GM12878 (cell line): ENCODE measurements around the gene GJA4. TPM values are rescaled to one million over a fixed set of nuclear protein-coding genes. Genes with fewer than 3 reads are reported as not detected.
"Not testable (repeated sequence)": the region's sequence is repeated elsewhere in the genome, so short reads cannot be mapped to it uniquely, and the experiment has no call there.

ENCODE experiments used
- ATAC-seq: fragments of 200-7000 bp; cut with Tn5 transposase; 3 replicates; pipeline ENCODE4 v1.9.1; 2020; ENCODE audit warnings: mild to moderate bottlenecking, moderate library complexity
- BruUV-seq: library from RNA; stranded (reverse); fragments of 400-500 nt; replicated peaks from 2 replicates; lab custom pipeline; 2021; lab: Mats Ljungman, UMichigan
- CTCF ChIA-PET: fragments of 300-600 bp; sonication (Branson Sonifier 250); formaldehyde crosslinking; extraction: SDS; loops from one replicate; lab custom pipeline; 2021; ENCODE audit warnings: inconsistent platforms; lab: Yijun Ruan, JAX
- POLR2A ChIA-PET: fragments of 350-600 bp; formaldehyde crosslinking; extraction: SDS; loops from one replicate; lab custom pipeline; 2021; ENCODE audit warnings: inconsistent platforms; lab: Charles Lee
- RAD21 ChIA-PET: fragments of 300-600 bp; sonication (Branson Sonifier 250); formaldehyde crosslinking; loops from one replicate; lab custom pipeline; 2023; ENCODE audit warnings: antibody characterized with exemption; ENCODE audit not compliant: unreplicated experiment; lab: Charles Lee
- SMC1A ChIA-PET: fragments of 300-600 bp; sonication (Branson Sonifier 250); formaldehyde crosslinking; loops from one replicate; lab custom pipeline; 2023; ENCODE audit not compliant: unreplicated experiment, uncharacterized antibody; lab: Charles Lee
- DNase-seq: peaks from one replicate; pipeline ENCODE4 v3.0.0-alpha.2; 2011; ENCODE audit warnings: low read depth, low spot score
- FAIRE-seq: peaks from 3 replicates; lab custom pipeline; 2011; peaks lifted over from hg19 to GRCh38; lab: Jason Lieb, UNC
- H2AFZ ChIP-seq: 2 replicates; pipeline ENCODE4 v1.6.0; 2011; ENCODE audit warnings: low read depth, low read length, control low read depth; ENCODE audit not compliant: control insufficient read depth
- H3K27ac ChIP-seq: 2 replicates; pipeline ENCODE4 v1.5.1; 2011; ENCODE audit warnings: control low read depth; ENCODE audit not compliant: control insufficient read depth, insufficient read depth
- H3K27me3 ChIP-seq, 2 experiments: replicated peaks in 1 of 2; 2 replicates each; pipeline versions ENCODE4 v1.6.0 to v1.6.1; 2011; ENCODE audit warnings: low read length in 1 of 2; ENCODE audit not compliant: control insufficient read depth in 2 of 2, insufficient read depth in 2 of 2
- H3K36me3 ChIP-seq, 2 experiments: 2 replicates each; pipeline ENCODE4 v1.5.1; 2011; ENCODE audit warnings: low read length in 1 of 2; ENCODE audit not compliant: control insufficient read depth in 2 of 2, insufficient read depth in 2 of 2
- H3K4me1 ChIP-seq: 2 replicates; pipeline ENCODE4 v1.6.1; 2011; ENCODE audit warnings: mild to moderate bottlenecking, low read length, moderate library complexity, mixed read lengths; ENCODE audit not compliant: control insufficient read depth, insufficient read depth
- H3K4me2 ChIP-seq: 2 replicates; pipeline ENCODE4 v1.6.0; 2011; ENCODE audit warnings: control low read depth; ENCODE audit not compliant: control insufficient read depth, insufficient read depth
- H3K4me3 ChIP-seq: fragments of 200-600 bp; sonication (generic); 2 replicates; pipeline ENCODE4 v1.5.1; 2016
- H3K79me2 ChIP-seq: 2 replicates; pipeline ENCODE4 v1.6.0; 2011; ENCODE audit warnings: low read length; ENCODE audit not compliant: control insufficient read depth, insufficient read depth
- H3K9ac ChIP-seq: 2 replicates; pipeline ENCODE4 v1.8.0; 2011; ENCODE audit warnings: low read length, control low read depth, mixed read lengths; ENCODE audit not compliant: control insufficient read depth, insufficient read depth
- H3K9me3 ChIP-seq: replicated peaks from 3 replicates; pipeline ENCODE4 v1.5.1; 2011; ENCODE audit warnings: mild to moderate bottlenecking, low read length; ENCODE audit not compliant: control insufficient read depth, insufficient read depth
- H4K20me1 ChIP-seq: 2 replicates; pipeline ENCODE4 v1.6.0; 2011; ENCODE audit not compliant: control insufficient read depth, insufficient read depth
- CREM ChIP-seq: IDR thresholded peaks from 2 replicates; pipeline ENCODE4 v1.6.1; 2014; ENCODE audit warnings: antibody characterized with exemption, low read depth
- E4F1 ChIP-seq: fragments of 450-650 bp; IDR thresholded peaks from 2 replicates; pipeline ENCODE4 v1.6.1; 2018; ENCODE audit warnings: borderline replicate concordance, mild to moderate bottlenecking; ENCODE audit not compliant: partially characterized antibody
- HDGF ChIP-seq: fragments of 450-650 bp; IDR thresholded peaks from 2 replicates; pipeline ENCODE4 v1.6.1; 2016; ENCODE audit warnings: antibody characterized with exemption
- POLR2A ChIP-seq: IDR thresholded peaks from 2 replicates; pipeline ENCODE4 v1.6.1; 2011; ENCODE audit warnings: low read depth, mild to moderate bottlenecking, low read length
- WGBS: methylation state at CpG from one replicate; pipeline ENCODE4 v1.1.6; 2016; ENCODE audit warnings: low lambda C conversion rate; ENCODE audit not compliant: insufficient replicate concordance, insufficient coverage; ENCODE audit errors: missing lambda C conversion rate; 5-methylcytosine and 5-hydroxymethylcytosine counted together
- in situ Hi-C: fragments of 300-500 bp; cut with MboI; formaldehyde crosslinking; loops from 9 replicates; pipeline ENCODE4 v1.14.3; 2018; ENCODE audit warnings: mixed read lengths
- intact Hi-C: fragments of 100-400 bp; cut with micrococcal nuclease; formaldehyde crosslinking; loops from one replicate; pipeline ENCODE4 v1.14.2; 2022; ENCODE audit not compliant: unreplicated experiment
- polyA plus RNA-seq, 11 experiments: library from polyadenylated mRNA; depleted of rRNA in 4 of 11; unstranded in 6 of 11; stranded (reverse) in 5 of 11; fragments of >200 nt; fragmentation: Nextera tagmentation in 4 of 11; fragmentation: Illumina TruSeq in 1 of 11; extraction: Ambion mirVana in 4 of 11; extraction: Trizol in 1 of 11; gene quantifications; 1 replicate in 1 of 11; 2 replicates in 10 of 11; pipeline versions ENCODE4 v1.2.1 to v1.2.3, GENCODE V29; 2011 to 2016; ENCODE audit warnings: inconsistent platforms in 2 of 11, missing spikeins in 2 of 11, low read depth in 1 of 11
- total RNA-seq, 4 experiments: library from RNA; depleted of rRNA in 3 of 4; stranded (reverse); fragments of >200 nt in 3 of 4; fragmentation: Illumina TruSeq in 1 of 4; extraction: Trizol in 1 of 4; gene quantifications; 2 replicates each; pipeline versions ENCODE4 v1.2.1 to v1.2.3, GENCODE V29; 2013 to 2021

GJA4 gene
- total and polyA plus RNA-seq, 10 of the 15 experiments (the other 5 are each of a cell fraction or from before 2014, with no cell fraction given): 0.09 to 0.18 TPM; not detected in 8

DNA sequence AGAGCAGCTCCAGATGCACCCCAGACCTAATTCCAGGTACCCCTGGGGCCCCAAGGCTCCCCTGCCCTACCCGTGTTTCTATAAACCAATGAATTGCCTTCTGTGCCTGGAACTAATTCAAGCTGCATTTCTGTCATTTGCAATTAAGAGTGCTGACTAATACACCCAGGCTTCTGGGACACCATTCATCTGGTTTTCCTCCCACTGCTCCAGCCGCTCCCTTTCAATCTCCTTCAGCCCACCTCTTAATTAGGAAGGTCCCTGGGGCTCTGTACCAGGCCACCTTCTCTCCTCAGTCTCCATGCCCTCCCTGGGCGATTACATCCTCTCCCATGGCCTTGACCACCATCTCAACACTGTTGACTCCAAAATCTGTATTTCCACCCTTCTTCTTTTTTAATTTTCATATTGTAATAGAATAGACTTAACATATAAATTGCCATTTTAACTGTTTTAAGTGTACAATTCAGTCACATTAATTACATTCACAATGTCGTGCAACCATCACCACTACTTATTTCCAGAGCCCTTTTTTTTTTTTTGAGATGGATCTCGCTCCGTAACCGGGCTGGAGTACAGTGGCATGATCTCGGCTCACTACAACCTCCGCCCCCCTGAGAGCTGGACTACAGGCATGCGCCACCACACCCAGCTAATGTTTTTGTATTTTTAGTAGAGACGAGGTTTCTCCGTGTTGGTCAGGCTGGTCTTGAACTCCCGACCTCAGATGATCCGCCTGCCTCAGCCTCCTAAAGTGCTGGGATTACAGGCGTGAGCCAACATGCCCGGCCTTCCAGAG, 21.0 kb upstream of the GJA4 start (continued):
- TF ChIP-seq E4F1 (no peak), HDGF (no peak), CREM (no peak), POLR2A (no peak)

- intact Hi-C loops, RAD21 ChIA-PET, ATAC-seq, FAIRE-seq, H3K4me2 ChIP-seq, H3K27me3 ChIP-seq, H3K4me3 ChIP-seq, in situ Hi-C loops, H3K79me2 ChIP-seq, H4K20me1 ChIP-seq, CTCF ChIA-PET, H3K9me3 ChIP-seq, H3K9ac ChIP-seq, H2AFZ ChIP-seq, BruUV-seq, POLR2A ChIA-PET, H3K27ac ChIP-seq, H3K4me1 ChIP-seq, SMC1A ChIA-PET, DNase-seq, H3K36me3 ChIP-seq: not testable (repeated sequence)
- WGBS: 63% methylated on average over 2 of the region's 4 CpGs
These were observed 19.7 kb upstream of the GJA4 start for GRCh38 chr1:34773114-34773513.
